ENCODE results near the gene SDHA. TPM values are rescaled to one million over a fixed set of nuclear protein-coding genes. Genes with fewer than 3 reads are reported as not detected.

Gene SDHA
- total and polyA plus RNA-seq, 2 of the 13 experiments (the other 11 are each of a cell fraction or from before 2014, with no cell fraction given): 185 to 240 TPM

- 0 out of 2 replicates have a peak, but pooled peaks have one; percentile 16 for TF ChIP-seq ARID5B (CRISPR knock-in tag; IDR thresholded peaks at IDR 0.05)
- 0 out of 2 replicates have a peak, but pooled peaks have one; percentile 21 for TF ChIP-seq PPARG (CRISPR knock-in tag; conservative IDR thresholded peaks at IDR 0.05)
- no peak for TF ChIP-seq TOE1 (CRISPR knock-in tag; IDR thresholded peaks at IDR 0.05)
- 0 out of 2 replicates have a peak, but pooled peaks have one; percentile 15 for TF ChIP-seq ZMYM4 (CRISPR knock-in tag; IDR thresholded peaks at IDR 0.05)
- TF ChIP-seq NCOA2 (CRISPR knock-in tag; IDR thresholded peaks at IDR 0.05): no peak
- TF ChIP-seq ZNF549 (CRISPR knock-in tag; IDR thresholded peaks at IDR 0.05): no peak
- peak; percentile 65; the same call in 1 of the 2 replicates for TF ChIP-seq ZNF691 (CRISPR knock-in tag; IDR thresholded peaks at IDR 0.05; ENCODE audit: borderline replicate concordance, low read depth)
- no peak for TF ChIP-seq PHF5A (CRISPR knock-in tag; IDR thresholded peaks at IDR 0.05; ENCODE audit: low read depth, unreplicated experiment)
- TF ChIP-seq ZNF10 (CRISPR knock-in tag; IDR thresholded peaks at IDR 0.05; ENCODE audit: borderline replicate concordance, low read depth): no peak
- no peak for TF ChIP-seq ATF3 (CRISPR knock-in tag; IDR thresholded peaks at IDR 0.05)
- TF ChIP-seq ZNF773 (CRISPR knock-in tag; IDR thresholded peaks at IDR 0.05; ENCODE audit: borderline replicate concordance): no peak
- no peak for TF ChIP-seq ZXDC (CRISPR knock-in tag; IDR thresholded peaks at IDR 0.05)
- TF ChIP-seq RORA (CRISPR knock-in tag; IDR thresholded peaks at IDR 0.05): no peak
- TF ChIP-seq SP1 (IDR thresholded peaks at IDR 0.05): no peak
- peak; percentile 26; the same call in 1 of the 2 replicates for TF ChIP-seq SP1 (CRISPR knock-in tag; IDR thresholded peaks at IDR 0.05)
- peak; percentile 63 for TF ChIP-seq MAX (IDR thresholded peaks at IDR 0.05)
- TF ChIP-seq ZNF790 (CRISPR knock-in tag; IDR thresholded peaks at IDR 0.05; ENCODE audit: borderline replicate concordance): no peak
- TF ChIP-seq LBX2 (CRISPR knock-in tag; IDR thresholded peaks at IDR 0.05; ENCODE audit: borderline replicate concordance): 0 out of 2 replicates have a peak, but pooled peaks have one; percentile 48
Observed at GRCh38 chr5:188488-189481, 29.3 kb upstream of the SDHA start (continued).
